Uterus (tissue), 2 donors: Measurements from ENCODE around the gene SIX4.

Experiments
- CTCF ChIP-seq, 4 experiments: fragments of 200-600 bp in 2 of 4; fragments of 450-650 bp in 2 of 4; sonication (generic) in 2 of 4; IDR thresholded peaks; one replicate each; pipeline ENCODE4 v1.5.1; 2016 to 2019; ENCODE audit warnings: antibody characterized with exemption in 4 of 4, mild to moderate bottlenecking in 2 of 4, moderate library complexity in 1 of 4
- POLR2A ChIP-seq, 2 donors: fragments of 450-650 bp; IDR thresholded peaks; one replicate each; pipeline ENCODE4 v1.6.1; 2016; ENCODE audit warnings: antibody characterized with exemption in 2 of 2, mild to moderate bottlenecking in 1 of 2, moderate library complexity in 1 of 2

DNA sequence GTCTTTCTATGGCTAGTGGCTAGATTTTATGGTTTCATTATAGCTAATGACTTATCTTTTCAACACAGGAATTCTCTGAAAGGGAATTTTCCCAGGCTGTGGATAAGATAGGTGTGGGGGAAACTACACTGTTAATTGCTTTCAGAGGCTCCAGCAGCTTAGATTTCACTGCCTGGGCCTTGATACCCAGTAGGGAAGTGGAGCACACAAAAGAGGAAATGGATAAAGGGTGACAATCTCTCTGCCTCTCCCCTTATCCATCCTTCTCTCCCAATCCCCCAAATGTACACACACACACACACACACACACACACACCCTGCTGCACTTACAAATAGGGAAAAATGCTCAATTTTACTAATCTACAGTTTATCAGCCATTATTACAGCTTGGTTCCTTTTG lies 19.1 kb downstream of the SIX4 start:
- TF ChIP-seq POLR2A (IDR thresholded peaks at IDR 0.05), result no peak
- TF ChIP-seq CTCF (IDR thresholded peaks at IDR 0.05), result no peak
